IPS DF 4.7 (cell line): Measurements from ENCODE around the gene LMTK2.
"Not testable (repeated sequence)": the region's sequence is repeated elsewhere in the genome, so short reads cannot be mapped to it uniquely, and the experiment has no call there.

Experiments
- DNase-seq: peaks from one replicate; pipeline ENCODE4 v3.0.0-alpha.2; 2013; ENCODE audit warnings: low spot score; ENCODE audit errors: extremely low read depth

The LMTK2 gene

GRCh38 chr7:98216941-98217622 lies 110.4 kb downstream of the LMTK2 start:
- no peak for DNase-seq

GRCh38 chr7:98217623-98218582 lies 111.2 kb downstream of the LMTK2 start:
- DNase-seq, result no peak

GRCh38 chr7:98219382-98219781 lies 112.7 kb downstream of the LMTK2 start:
- not testable (repeated sequence) for DNase-seq

GRCh38 chr7:98221611-98222532 lies 115.2 kb downstream of the LMTK2 start:
- DNase-seq, result no peak

- no peak for DNase-seq
Observed at GRCh38 chr7:98222533-98223195, 116.0 kb downstream of the LMTK2 start.

- DNase-seq, result no peak
Observed at GRCh38 chr7:98223351-98223897, 116.8 kb downstream of the LMTK2 start.

- no peak for DNase-seq
Observed at GRCh38 chr7:98223898-98224700, 117.4 kb downstream of the LMTK2 start.

- DNase-seq, result no peak
Observed at GRCh38 chr7:98224701-98225181, 118.1 kb downstream of the LMTK2 start.

GRCh38 chr7:98225913-98226614 lies 119.4 kb downstream of the LMTK2 start:
- no peak for DNase-seq

- DNase-seq, result no peak
Observed at GRCh38 chr7:98227939-98228338, 121.3 kb downstream of the LMTK2 start.

GRCh38 chr7:98228801-98229200 lies 122.1 kb downstream of the LMTK2 start:
- DNase-seq, result no peak

GRCh38 chr7:98229441-98229840 lies 122.8 kb downstream of the LMTK2 start:
- no peak for DNase-seq

- DNase-seq, result no peak
Observed at GRCh38 chr7:98229991-98230745, 123.5 kb downstream of the LMTK2 start.

- no peak for DNase-seq
Observed at GRCh38 chr7:98230746-98231471, 124.2 kb downstream of the LMTK2 start.

GRCh38 chr7:98231493-98232262 lies 125.0 kb downstream of the LMTK2 start:
- DNase-seq, result no peak

- no peak for DNase-seq
Observed at GRCh38 chr7:98232263-98232585, 125.6 kb downstream of the LMTK2 start.

- DNase-seq, result no peak
Observed at GRCh38 chr7:98232799-98233198, 126.1 kb downstream of the LMTK2 start.
